SKM-1 treated with dmso at 0.1 percent for 144 hours (cell line): ENCODE results near the gene MPZL1.
A peak's percentile ranks its signal among the peaks of the same experiment; 100 is the strongest.

Experiments used
- DNase-seq: peaks from one replicate; lab custom pipeline; 2025; ENCODE audit not compliant: unreplicated experiment; lab: John Stamatoyannopoulos, UW

The MPZL1 gene

DNA sequence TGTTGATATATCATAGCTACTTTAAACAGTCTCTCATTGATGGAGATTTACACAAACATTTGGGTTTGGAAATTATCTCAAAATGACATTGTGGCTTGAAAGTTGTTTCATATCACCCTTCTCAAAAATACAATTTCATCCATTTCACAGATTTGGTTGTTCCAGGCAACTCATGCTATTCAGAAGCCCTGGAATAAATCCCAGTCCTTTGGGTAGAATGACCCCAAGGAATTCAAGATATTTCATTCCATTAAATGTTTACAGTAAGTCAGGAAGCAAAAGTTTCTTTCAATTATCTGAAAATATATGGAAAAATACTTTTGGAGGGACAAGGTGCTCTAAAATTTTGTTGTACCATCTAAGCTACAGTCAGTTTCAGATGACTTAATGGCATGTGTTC, 27.1 kb downstream of the MPZL1 start:
- no peak for DNase-seq

DNA sequence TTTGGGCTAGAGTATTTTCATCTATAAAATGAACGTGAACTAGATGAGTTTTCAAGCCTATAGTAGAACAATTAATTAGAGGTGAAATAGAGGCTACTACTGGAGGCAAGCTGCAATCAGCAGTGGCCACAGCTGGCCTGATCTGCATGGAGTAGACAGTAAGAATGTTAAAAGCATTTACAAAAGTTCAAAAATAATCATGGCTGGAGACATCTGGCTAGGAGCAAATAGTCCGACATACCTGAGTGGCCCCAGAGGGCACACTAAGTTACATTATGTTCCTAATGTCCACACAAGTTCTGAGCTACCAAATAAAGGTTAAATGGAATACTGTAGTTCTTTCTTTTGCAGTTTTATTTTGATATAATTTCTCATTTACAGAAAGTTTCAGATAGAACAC, 28.0 kb downstream of the MPZL1 start:
- DNase-seq, result no peak

GRCh38 chr1:167750641-167751040, 28.9 kb downstream of the MPZL1 start:
- no peak for DNase-seq

DNA sequence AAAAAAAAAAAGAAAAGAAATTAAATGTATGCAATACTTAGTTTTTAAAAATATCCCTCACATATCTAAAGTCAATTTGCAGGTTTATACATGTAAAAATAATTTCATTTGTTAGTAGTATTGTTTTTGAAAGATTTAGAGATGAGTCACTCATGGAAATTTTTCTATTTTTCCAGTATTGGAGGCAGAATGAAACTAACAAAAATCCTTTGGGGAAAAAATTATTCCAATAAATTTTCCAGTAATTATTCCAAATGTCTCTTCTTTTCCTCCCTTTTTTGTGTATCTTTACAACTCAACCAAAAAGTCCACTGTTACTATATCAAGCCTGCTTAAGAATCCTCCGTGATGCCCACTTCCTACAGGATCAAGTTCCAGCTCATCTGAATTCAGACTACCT, 29.9 kb downstream of the MPZL1 start:
- DNase-seq, result no peak

DNA sequence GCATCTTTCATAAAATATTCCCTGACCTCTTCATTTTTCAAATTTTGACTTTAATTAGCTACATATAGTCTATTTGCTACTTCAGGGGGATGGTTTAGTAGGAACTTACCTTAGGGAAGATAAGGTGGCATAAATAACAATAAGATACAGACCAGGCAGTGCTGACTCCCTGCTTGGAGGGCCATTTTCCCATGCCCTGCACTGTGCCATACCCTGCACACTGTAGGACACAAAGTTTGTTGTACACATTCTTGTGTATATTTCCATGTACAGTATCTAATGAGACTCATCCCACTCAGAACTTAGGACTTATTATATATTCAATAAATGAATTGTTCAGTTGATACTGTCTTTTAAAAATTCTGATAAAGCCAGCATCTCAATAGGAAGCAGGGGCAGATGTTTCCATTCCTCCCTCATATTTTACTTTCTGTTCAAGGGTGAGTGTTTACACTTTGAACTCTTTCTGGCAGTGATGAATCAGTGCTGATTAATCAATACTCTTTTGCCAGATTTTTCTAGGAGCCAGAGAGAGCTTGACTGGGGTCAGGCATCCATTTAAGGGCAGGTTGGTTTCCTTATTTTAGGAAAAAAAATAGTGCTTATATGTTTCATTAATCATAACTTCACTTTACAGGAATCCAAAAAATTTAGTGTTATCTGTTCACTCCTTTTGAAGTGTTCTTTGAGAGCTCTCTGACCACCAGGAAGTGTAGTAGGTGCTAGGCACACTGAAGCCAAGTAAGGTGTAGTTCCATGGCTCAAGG, 30.6 kb downstream of the MPZL1 start:
- no peak for DNase-seq

- no peak for DNase-seq
Measured at GRCh38 chr1:167755654-167756053, 33.9 kb downstream of the MPZL1 start.

GRCh38 chr1:167756730-167757405, 35.1 kb downstream of the MPZL1 start:
- no peak for DNase-seq

GRCh38 chr1:167757433-167758309, 35.9 kb downstream of the MPZL1 start:
- no peak for DNase-seq

- peak; percentile 71 for DNase-seq
Measured at GRCh38 chr1:167761400-167761799, 39.6 kb downstream of the MPZL1 start.

GRCh38 chr1:167762061-167762746, 40.4 kb downstream of the MPZL1 start:
- DNase-seq, result no peak

DNA sequence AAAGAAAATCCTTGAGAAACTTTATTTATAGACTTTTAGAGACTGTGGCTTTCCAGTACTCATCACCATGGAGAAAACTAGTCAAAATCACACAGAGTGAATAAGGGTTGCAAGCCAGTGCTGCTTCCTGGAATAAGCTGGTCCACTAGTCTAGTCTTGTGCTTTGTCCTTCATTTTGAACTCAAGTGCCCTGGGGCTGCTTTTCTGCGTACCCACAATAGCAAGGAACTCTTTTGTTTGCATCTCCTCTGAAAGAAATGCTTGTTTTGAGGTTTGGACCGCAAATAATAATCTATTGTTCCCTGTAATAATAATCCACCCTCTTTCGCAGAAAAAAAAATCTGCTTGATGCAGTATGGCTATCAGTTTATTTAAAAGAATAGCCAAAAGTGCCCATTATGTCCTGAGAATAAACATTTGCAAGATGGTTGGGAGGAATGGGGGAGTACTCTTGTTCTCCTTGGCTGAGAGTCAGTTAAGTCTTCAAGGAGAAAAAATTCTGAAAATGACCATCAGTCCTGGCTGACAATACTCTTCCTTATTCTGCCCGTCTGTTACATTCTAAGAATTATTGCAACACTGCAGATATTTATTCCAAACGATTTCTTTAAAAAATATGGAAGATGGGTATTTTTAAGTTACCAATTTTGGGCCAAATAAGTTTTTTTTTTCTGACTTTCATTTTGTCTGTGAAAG, 41.9 kb downstream of the MPZL1 start:
- no peak for DNase-seq

GRCh38 chr1:167764458-167765330, 42.9 kb downstream of the MPZL1 start:
- DNase-seq, result no peak

DNA sequence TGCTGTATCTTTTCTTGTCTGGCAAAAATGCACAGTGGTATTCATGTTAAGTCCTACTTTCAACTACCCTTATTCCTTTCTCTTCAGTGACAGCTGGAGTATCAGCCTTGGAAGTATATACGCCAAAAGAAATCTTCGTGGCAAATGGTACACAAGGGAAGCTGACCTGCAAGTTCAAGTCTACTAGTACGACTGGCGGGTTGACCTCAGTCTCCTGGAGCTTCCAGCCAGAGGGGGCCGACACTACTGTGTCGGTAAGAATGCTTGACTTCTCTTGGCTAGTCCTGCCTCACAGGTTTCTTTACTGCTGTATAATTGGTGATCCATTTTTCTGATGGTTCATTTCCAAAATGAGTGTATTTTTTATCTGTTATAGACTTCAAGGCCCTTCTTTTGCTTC, 43.7 kb downstream of the MPZL1 start:
- no peak for DNase-seq

DNA sequence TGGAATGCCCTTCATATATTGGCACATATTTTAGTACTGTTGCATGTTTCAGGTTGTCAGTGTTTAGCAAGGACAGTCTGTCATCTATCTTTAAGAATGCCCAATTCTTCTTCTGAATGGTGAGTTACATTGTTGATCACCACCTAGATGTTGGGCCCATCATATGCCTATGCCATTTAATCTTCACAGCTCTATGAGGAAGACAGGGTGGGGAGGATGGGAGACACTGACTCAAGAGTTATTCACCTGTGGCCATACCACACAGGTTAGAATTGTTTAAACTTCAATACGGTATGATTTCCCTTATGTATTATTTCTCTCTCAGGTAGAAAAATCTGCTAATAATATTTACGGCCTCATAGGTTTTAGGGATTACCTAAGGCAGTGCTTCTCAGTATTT, 44.8 kb downstream of the MPZL1 start:
- DNase-seq, result no peak

DNA sequence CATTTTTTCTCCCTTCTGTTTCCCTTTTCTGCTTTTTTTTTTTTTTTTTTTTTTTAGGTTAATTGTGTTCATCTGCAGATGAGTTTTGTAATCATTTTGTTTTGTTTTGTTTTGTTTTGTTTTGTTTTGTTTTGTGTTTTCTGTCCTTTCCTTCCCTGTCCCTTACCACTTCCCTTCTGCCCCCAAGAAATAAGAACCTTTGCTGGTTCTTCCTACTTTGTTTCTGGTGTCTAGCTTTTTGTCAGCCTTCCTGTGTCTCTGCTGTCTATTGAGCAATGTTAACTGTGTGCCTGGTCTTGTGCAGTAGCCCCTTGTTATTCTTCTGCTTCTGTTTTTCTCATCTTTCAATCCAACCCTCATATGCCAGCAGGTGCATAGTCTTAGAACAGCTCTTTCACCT, 46.0 kb downstream of the MPZL1 start:
- DNase-seq, result peak; percentile 87

- DNase-seq, result no peak
Measured at GRCh38 chr1:167770127-167770526, 48.3 kb downstream of the MPZL1 start.

- no peak for DNase-seq
Measured at GRCh38 chr1:167772436-167772835, 50.7 kb downstream of the MPZL1 start.

- no peak for DNase-seq
Measured at GRCh38 chr1:167773516-167773915, 51.7 kb downstream of the MPZL1 start.

DNA sequence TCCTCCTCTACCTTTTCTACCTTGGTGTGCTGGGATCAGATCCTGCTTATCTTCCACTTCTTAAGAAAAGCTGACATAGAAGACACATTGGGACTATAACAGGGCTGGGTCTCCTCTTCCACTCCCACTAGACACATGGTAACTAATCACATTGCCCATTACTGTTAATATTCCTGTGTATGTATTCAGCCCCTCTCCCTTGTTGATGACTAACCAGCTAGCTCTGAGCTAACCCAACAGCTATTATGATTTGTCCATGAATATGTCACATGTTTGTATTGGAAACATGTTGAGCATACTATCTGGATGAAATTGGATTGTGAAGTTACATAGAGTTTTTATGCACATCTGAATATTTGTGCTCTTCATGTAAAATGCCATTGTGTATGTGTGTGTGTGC, 52.9 kb downstream of the MPZL1 start:
- no peak for DNase-seq

DNA sequence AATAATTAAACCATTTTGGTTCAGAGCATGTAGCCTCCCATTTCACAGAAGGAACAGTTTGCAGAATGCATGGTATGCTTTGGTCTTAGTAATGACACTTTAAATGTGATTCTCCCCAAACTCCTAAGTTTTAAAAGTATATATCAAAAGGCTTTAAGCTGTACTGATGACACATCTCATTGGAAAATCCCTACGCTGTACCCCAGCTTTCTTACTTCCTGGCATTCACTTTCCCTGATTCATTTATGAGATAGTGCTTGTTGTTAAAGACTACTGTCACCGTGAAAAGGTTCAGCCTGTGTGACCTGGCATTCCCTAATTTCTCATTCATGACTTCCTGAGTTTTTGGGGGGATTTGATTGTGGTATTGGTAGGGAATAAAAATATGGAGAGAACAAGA, 53.4 kb downstream of the MPZL1 start:
- no peak for DNase-seq
